HCT116 (cell line): Measurements from ENCODE around the gene PDGFA. TPM values are rescaled to one million over a fixed set of nuclear protein-coding genes. Genes with fewer than 3 reads are reported as not detected.
A peak's percentile ranks its signal among the peaks of the same experiment; 100 is the strongest.

Source experiments
- ATAC-seq: fragments of 200-7000 bp; cut with Tn5 transposase; 2 replicates; pipeline ENCODE4 v1.9.1; 2020; ENCODE audit warnings: mild to moderate bottlenecking, moderate library complexity
- BruUV-seq: library from RNA; stranded (reverse); fragments of 400-500 nt; replicated peaks from 2 replicates; lab custom pipeline; 2021; lab: Mats Ljungman, UMichigan
- CTCF ChIA-PET: fragments of 300-600 bp; sonication (Branson Sonifier 250); formaldehyde crosslinking; loops from one replicate; lab custom pipeline; 2021; ENCODE audit warnings: antibody characterized with exemption; lab: Charles Lee
- POLR2A ChIA-PET: fragments of 300-600, 350-600 bp; sonication (Branson Sonifier 250); formaldehyde crosslinking; loops from one replicate; lab custom pipeline; 2021; ENCODE audit warnings: antibody characterized with exemption; lab: Charles Lee
- RAD21 ChIA-PET, 2 experiments: fragments of 300-600 bp; sonication (Branson Sonifier 250); formaldehyde crosslinking; loops; one replicate each; lab custom pipeline; 2023; ENCODE audit warnings: low total read pairs in 2 of 2; ENCODE audit not compliant: uncharacterized antibody in 2 of 2, unreplicated experiment in 2 of 2, low non-redundant PET in 1 of 2; lab: Charles Lee
- DNase-seq: peaks from one replicate; pipeline ENCODE4 v3.0.0-alpha.2; 2010; ENCODE audit warnings: low read depth, low spot score
- H2AFZ ChIP-seq: fragments of 200-600 bp; shearing (Covaris generic), sonication (generic); 2 replicates; pipeline ENCODE4 v1.6.1; 2017; ENCODE audit warnings: low read depth, mixed run types, mixed read lengths, antibody characterized with exemption, low read length; ENCODE audit not compliant: poor library complexity, severe bottlenecking
- H3K27ac ChIP-seq: 2 replicates; pipeline ENCODE4 v1.5.1; 2012; ENCODE audit warnings: low read depth, low read length
- H3K27me3 ChIP-seq: fragments of 200-600 bp; sonication (generic); 2 replicates; pipeline ENCODE4 v1.6.1; 2016; ENCODE audit warnings: mixed run types, low read length, mixed read lengths; ENCODE audit not compliant: insufficient read depth
- H3K36me3 ChIP-seq, 2 experiments: fragments of 200-500 bp in 1 of 2; fragments of 200-600 bp in 1 of 2; sonication (Bioruptor generic) in 1 of 2; sonication (generic) in 1 of 2; 2 replicates each; pipeline versions ENCODE4 v1.5.1 to v1.6.1; 2014 to 2016; ENCODE audit warnings: low read length in 2 of 2, inconsistent platforms in 1 of 2, mixed read lengths in 1 of 2, mixed run types in 1 of 2; ENCODE audit not compliant: insufficient read depth in 2 of 2, control insufficient read depth in 1 of 2
- H3K4me1 ChIP-seq, 2 experiments: fragments of 200-600 bp in 1 of 2; sonication (generic) in 1 of 2; 2 replicates each; pipeline versions ENCODE4 v1.5.1 to v1.6.1; 2012 to 2017; ENCODE audit warnings: low read length in 2 of 2, inconsistent platforms in 1 of 2, mild to moderate bottlenecking in 1 of 2, mixed read lengths in 1 of 2, mixed run types in 1 of 2, moderate library complexity in 1 of 2; ENCODE audit not compliant: insufficient read depth in 2 of 2, control insufficient read depth in 1 of 2
- H3K4me2 ChIP-seq: fragments of 200-600 bp; sonication (generic); 2 replicates; pipeline ENCODE4 v1.6.1; 2017; ENCODE audit warnings: mixed run types, low read length, mixed read lengths
- H3K4me3 ChIP-seq, 2 experiments: fragments of 200-600 bp in 1 of 2; sonication (generic) in 1 of 2; replicated peaks in 1 of 2; 2 replicates each; pipeline ENCODE4 v1.5.1; 2011 to 2016; ENCODE audit warnings: low read length in 2 of 2, control low read depth in 1 of 2, low read depth in 1 of 2, mild to moderate bottlenecking in 1 of 2, mixed read lengths in 1 of 2, mixed run types in 1 of 2
- H3K79me2 ChIP-seq: fragments of 200-600 bp; sonication (generic); 2 replicates; pipeline ENCODE4 v1.6.1; 2017; ENCODE audit warnings: mild to moderate bottlenecking, mixed run types, low read length, moderate library complexity, mixed read lengths; ENCODE audit not compliant: insufficient read depth
- H3K9ac ChIP-seq: fragments of 200-600 bp; sonication (generic); 2 replicates; pipeline ENCODE4 v1.6.1; 2016; ENCODE audit warnings: low read length, mixed read lengths
- H3K9me2 ChIP-seq: fragments of 200-600 bp; sonication (generic), shearing (Covaris generic); 2 replicates; pipeline ENCODE4 v1.6.1; 2017; ENCODE audit warnings: mixed run types, mild to moderate bottlenecking, moderate library complexity; ENCODE audit not compliant: insufficient read depth
- H3K9me3 ChIP-seq, 2 experiments: fragments of 200-500 bp in 1 of 2; fragments of 200-600 bp in 1 of 2; sonication (Bioruptor generic) in 1 of 2; sonication (generic) in 1 of 2; 2 replicates each; pipeline ENCODE4 v1.6.1; 2014 to 2017; ENCODE audit warnings: low read length in 2 of 2, mixed read lengths in 2 of 2, inconsistent platforms in 1 of 2, low read depth in 1 of 2, mild to moderate bottlenecking in 1 of 2, mixed run types in 1 of 2, moderate library complexity in 1 of 2; ENCODE audit not compliant: control insufficient read depth in 1 of 2, insufficient read depth in 1 of 2
- H4K20me1 ChIP-seq: fragments of 200-600 bp; sonication (generic), shearing (Covaris generic); 2 replicates; pipeline ENCODE4 v1.6.1; 2017; ENCODE audit warnings: mixed run types, mild to moderate bottlenecking, moderate library complexity; ENCODE audit not compliant: insufficient read depth
- ELF1 ChIP-seq: IDR thresholded peaks from 2 replicates; pipeline ENCODE4 v1.6.1; 2012; ENCODE audit warnings: low read depth, borderline replicate concordance
- POLR2AphosphoS5 ChIP-seq: IDR thresholded peaks from 2 replicates; pipeline ENCODE4 v1.6.1; 2011; ENCODE audit warnings: mild to moderate bottlenecking, low read depth, low read length, moderate library complexity
- ZNF274 ChIP-seq: fragments of 200-500 bp; sonication (Bioruptor generic); IDR thresholded peaks from 2 replicates; pipeline ENCODE4 v1.6.1; 2014; ENCODE audit warnings: mild to moderate bottlenecking, low read depth, low read length, inconsistent platforms
- intact Hi-C: fragments of 100-400 bp; cut with micrococcal nuclease; formaldehyde crosslinking; loops from 2 replicates; pipeline ENCODE4 v1.10.0; 2022
- total RNA-seq: library from RNA; stranded (reverse); gene quantifications from one replicate; pipeline ENCODE4 v1.2.1, GENCODE V29; 2021; ENCODE audit not compliant: unreplicated experiment
- TF ChIP-seq, protein P1 (sequence below), 3 experiments: fragments of 200-600 bp in 1 of 3; sonication (generic) in 1 of 3; IDR thresholded peaks in 2 of 3; conservative IDR thresholded peaks in 1 of 3; 2 replicates each; pipeline ENCODE4 v1.5.1; 2012 to 2017; ENCODE audit warnings: low read depth in 2 of 3, low read length in 2 of 3, antibody characterized with exemption in 1 of 3, borderline replicate concordance in 1 of 3, control low read depth in 1 of 3, mild to moderate bottlenecking in 1 of 3, mixed read lengths in 1 of 3, mixed run types in 1 of 3, moderate library complexity in 1 of 3; ENCODE audit not compliant: insufficient read depth in 1 of 3

The PDGFA gene
- total RNA-seq, 1 experiment from 2014 or later: 44.7 TPM

DNA sequence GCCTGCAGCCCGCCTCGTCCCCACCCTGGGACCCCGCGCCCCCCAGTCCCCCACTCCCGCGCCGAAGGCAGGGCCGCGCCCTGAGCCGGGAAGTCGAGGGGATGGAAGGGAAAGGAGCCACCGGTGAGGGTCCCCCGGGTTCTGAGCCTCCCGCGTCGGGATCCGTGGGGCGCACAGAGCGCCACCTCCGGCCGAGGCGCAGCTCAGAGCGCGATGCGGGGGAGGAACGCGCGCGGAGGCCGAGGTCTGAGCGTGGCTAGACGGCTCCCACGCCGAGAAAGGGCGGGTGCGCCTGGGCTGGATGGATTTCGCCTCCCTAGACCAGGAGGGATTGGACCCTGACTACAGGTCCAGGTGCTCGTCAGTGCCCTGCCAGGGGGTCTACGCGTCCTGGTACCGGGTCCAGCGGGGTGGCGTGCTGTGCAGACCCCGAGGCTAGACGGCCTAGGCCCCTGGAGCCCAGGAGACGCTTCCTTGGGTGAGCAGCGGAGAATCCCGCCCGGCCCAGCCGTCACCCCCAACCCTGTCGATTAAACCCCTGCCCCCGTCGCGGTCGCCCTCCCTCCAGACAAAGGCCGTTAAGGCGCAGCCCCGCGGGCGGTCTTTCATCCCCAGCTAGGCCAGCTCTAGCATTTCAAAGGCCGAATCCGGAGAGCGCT lies 986 bp upstream of the PDGFA start:
- Histone ChIP-seq H3K36me3 (no peaks in the 10 kb centered on the region), H3K4me3 (peak overlapping the region; percentile 33 to 54; a peak in 3 of 4 replicates), H3K4me1 (peaks cover 25 to 47% of the 10 kb centered on the region in 2 experiments), H2AFZ (no peak overlapping the region), H3K9ac (peak overlapping the region; percentile 51), H3K27ac (no peak overlapping the region; the same call in 1 of the 2 replicates), H3K9me3 (no peaks in the 10 kb centered on the region)
- POLR2A ChIA-PET: no interaction called here
- CTCF ChIA-PET: no interaction called here
- ATAC-seq: no peak
- RAD21 ChIA-PET: no interaction called here
- BruUV-seq: no TSS peak
- no peak for TF ChIP-seq ELF1
- TF ChIP-seq, protein P1, sequence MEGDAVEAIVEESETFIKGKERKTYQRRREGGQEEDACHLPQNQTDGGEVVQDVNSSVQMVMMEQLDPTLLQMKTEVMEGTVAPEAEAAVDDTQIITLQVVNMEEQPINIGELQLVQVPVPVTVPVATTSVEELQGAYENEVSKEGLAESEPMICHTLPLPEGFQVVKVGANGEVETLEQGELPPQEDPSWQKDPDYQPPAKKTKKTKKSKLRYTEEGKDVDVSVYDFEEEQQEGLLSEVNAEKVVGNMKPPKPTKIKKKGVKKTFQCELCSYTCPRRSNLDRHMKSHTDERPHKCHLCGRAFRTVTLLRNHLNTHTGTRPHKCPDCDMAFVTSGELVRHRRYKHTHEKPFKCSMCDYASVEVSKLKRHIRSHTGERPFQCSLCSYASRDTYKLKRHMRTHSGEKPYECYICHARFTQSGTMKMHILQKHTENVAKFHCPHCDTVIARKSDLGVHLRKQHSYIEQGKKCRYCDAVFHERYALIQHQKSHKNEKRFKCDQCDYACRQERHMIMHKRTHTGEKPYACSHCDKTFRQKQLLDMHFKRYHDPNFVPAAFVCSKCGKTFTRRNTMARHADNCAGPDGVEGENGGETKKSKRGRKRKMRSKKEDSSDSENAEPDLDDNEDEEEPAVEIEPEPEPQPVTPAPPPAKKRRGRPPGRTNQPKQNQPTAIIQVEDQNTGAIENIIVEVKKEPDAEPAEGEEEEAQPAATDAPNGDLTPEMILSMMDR (IDR thresholded peaks at IDR 0.05 in 2 of 3, conservative IDR thresholded peaks at IDR 0.05 in 1 of 3; ENCODE audit: borderline replicate concordance in 1 of 3, insufficient read depth in 1 of 3, low read depth in 2 of 3, low read length in 2 of 3): 0 out of 6 replicates have a peak, but pooled peaks of 1 of the 3 experiments have one; percentile 6
- TF ChIP-seq, all 23 proteins: peak for 1
- H3K27me3 ChIP-seq: no peaks in the 10 kb centered on the region
- H3K4me2 ChIP-seq: peak overlapping the region; percentile 97
- peaks cover 21% of the 10 kb centered on the region for H3K79me2 ChIP-seq
- H3K9me2 ChIP-seq: no peaks in the 10 kb centered on the region
- intact Hi-C loops: no loop called here
- DNase-seq: no peak
- no peaks in the 10 kb centered on the region for H4K20me1 ChIP-seq

DNA sequence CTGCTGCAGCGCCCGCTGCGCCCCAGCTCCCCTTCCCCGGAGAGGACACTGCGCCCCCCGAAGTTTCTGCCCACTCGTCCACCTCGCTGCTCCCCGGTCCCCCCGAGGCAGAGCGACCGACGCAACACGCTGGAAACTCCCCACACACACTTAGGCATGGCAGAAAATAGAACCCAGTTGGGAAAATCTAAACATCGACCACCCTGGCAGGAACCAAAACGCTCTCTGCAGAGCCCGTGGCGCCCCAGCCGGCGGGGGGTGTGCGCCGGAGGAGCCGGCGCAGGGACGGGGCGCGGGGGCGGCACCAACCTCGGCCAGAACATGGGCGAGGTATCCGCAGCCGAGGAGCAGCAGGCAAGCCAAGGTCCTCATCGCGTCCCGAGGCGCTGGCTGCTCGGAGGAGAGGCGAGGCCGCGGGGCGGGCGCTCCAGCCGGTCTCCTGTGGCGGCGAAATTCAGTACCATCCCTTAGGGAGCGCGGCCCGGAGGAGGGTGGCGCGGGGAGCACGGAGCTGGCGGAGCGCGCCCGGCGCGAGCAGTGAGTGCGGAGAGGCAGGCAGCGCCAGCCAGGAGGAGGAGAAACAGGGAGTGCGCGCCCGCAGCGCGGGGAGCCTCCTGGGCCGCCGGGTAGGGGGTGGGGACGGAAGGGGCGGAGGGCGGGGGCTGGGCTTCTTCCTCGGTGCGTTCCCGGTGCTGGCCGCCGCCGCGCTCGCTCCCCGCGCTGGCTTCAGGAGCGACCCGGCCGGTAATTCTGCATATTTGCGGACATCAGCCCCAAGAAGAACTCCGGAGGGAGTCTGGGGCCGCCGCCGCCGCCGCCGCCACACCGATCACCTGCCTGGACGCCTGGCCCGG lies 789 bp downstream of the PDGFA start:
- Histone ChIP-seq H3K4me2 (peak overlapping the region; percentile 97), H3K9me2 (no peaks in the 10 kb centered on the region), H3K79me2 (peaks cover 39% of the 10 kb centered on the region), H3K36me3 (no peaks in the 10 kb centered on the region; a peak in 1 of 4 replicates), H3K9me3 (no peaks in the 10 kb centered on the region), H2AFZ (no peak overlapping the region), H3K4me1 (peaks cover 25 to 56% of the 10 kb centered on the region in 2 experiments), H3K27ac (peak overlapping the region; percentile 83), H4K20me1 (no peaks in the 10 kb centered on the region), H3K9ac (peak overlapping the region; percentile 77), H3K27me3 (no peaks in the 10 kb centered on the region), H3K4me3 (peak overlapping the region; percentile 52 to 94)
- ATAC-seq (peak; percentile 61), DNase-seq (no peak)
- TF ChIP-seq ZNF274 (no peak), POLR2AphosphoS5 (peak; percentile 90)
- ChIA-PET CTCF (no interaction called here), POLR2A (interaction anchor here (0.7 to 1.2 kb wide), 4 partner anchors 9 to 200 kb away, joined by 3 to 4 read pairs (median 4); no protein-coding TSS in a partner anchor), RAD21 (no interaction called here)
- intact Hi-C loops: loop anchor here (2.0 to 10.0 kb wide), 3 partner anchors 122 to 208 kb away; partner anchors contain the start of genes DNAAF5 and PRKAR1B
- BruUV-seq: no TSS peak
